Dedifferentiated amniotic fluid mesenchymal stem cell (primary cell): ENCODE results near the gene CCDC187.

Experiments used
- DNase-seq: peaks from one replicate; pipeline ENCODE4 v3.0.0-alpha.2; 2016; ENCODE audit errors: extremely low spot score

The CCDC187 gene

DNA sequence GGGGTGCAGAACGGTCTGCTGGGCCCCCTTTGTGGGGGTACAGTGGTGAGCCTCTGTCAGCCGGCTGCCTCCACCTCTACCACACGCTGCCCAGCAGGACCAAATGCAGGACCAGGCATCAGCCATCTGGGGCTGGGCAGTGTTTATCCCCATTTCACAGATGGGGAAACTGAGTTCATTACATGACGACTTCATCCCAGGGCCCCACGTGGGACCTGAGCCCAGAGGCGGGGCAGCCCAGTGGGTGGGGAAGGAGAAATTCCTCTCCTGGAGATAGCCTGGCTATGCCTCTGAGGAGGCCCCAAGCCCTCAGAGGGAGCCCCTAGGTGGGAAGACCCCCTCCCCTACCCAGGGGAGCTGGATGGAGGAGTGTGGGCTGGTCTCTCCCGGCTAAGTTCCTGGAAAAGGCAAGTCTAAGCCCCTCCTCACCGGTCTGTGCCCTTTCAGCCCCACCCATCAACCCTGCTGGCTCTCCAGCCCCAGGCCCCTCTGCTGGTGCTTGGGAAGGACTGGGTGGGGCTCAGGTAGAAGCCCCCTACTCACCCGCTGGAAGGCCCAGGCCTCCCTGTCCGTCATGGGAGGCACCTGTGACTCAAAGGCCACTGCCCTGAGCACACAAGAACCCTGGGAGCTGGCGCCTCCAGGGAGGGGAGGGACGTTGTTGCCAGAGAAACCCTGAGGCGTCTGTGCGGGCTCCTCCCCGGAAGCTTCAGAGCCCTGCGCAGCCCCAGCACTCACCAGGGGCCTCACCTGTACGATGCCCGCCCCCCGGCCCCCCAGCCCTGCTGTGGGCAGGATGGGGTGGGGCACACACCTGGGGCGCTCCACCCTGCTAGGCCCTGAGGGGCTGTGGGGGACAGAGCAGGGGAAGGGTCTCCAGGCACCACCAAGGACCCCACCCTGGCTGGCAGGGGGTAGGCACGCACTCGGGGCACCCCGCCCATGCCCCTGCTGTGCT, 7.4 kb upstream of the CCDC187 start:
- no peak for DNase-seq

DNA sequence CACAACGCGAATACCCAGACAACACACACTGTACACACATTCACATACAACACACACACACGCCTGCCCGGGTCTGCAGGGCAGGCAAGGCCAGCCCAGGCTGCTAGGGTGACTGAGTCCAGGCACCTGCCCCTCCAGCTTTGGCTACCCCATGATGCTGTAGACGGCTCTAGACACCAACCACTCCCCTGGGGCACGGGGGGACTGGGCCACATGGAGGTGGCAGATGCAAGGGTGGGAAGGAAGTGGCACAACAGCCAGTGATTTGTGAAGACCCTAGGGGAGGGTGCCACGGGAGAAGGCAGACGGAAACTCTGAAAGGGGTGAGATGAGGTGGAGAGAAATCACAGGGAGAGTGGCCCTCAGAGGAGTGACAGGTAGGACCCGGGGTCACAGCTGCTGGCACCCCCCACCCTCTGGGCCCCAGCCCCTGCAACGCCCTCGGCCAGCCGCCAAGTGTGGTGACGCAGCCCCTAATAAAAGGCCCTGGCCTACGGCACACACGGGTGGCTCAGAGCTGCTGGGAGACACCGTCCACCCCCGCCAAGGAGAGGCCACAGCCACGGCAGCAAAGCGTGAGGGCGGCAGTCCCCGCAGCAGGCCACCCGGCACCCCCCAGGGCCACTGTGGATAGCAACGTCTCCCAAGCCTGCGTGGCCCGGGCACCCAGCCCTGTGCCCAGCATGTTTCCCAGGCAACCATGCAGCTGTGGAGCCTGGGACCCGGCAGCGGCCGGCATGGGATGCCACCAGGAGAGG, 6.6 kb upstream of the CCDC187 start:
- DNase-seq = no peak

DNA sequence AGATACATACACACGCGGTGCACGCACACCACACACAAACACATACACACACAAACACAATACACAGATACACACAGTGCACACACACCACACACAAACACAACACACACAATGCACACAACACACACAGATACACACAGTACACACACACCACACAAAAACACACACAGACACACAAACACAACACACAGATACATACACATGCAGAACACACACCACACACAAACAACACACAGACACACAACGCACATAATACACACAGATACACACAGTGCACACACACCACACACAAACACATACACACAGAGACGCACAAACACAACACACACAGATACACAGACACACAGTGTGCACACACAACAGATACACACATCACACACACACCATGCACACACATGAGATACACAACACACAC, 5.9 kb upstream of the CCDC187 start:
- DNase-seq = no peak

DNA sequence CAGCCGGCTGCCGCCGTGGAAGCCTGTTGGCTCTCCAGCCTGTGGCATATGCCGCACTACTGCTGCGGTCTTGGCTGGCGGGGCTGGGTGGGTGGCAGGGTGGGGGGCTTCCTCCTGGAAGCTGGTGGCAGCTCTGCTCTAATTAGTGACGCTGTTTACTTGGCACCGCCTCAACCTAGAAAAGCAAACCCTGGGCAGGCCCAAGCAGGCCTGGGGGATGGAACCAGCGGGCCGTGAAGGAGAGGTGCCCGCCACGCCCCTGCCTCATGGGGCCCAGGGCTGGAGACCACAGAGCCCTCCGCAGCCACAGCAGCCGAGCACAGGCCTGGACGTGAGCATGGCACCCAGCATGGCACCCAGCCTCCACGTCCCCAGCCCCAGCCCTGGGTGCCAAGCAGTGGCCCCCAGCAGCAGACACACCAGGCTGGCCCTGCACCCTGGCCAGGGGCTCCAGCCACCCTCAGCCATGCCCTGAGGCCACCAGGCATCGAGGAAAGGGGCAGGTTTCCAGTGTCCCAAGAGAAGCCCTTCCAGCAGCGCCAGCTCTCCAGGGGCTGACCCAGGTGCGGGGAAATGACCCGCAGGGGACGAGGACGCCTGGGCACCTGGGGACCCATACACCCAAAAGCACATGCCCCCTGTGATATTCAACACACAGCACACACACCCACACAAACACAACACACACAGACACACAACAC, 5.4 kb upstream of the CCDC187 start:
- no peak for DNase-seq

DNA sequence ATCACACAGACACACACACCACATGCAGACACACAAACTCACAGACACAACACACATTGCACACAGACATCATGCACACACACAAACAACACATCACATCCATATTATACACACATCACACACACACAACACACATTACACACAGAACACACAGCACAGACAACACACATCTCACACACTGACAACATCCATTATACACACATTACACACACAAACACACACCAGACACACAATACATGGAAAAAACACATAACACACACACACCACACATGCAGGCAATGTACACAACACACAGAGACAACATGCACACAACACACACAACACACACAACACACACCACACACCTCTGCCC, 4.8 kb upstream of the CCDC187 start:
- DNase-seq = no peak

DNA sequence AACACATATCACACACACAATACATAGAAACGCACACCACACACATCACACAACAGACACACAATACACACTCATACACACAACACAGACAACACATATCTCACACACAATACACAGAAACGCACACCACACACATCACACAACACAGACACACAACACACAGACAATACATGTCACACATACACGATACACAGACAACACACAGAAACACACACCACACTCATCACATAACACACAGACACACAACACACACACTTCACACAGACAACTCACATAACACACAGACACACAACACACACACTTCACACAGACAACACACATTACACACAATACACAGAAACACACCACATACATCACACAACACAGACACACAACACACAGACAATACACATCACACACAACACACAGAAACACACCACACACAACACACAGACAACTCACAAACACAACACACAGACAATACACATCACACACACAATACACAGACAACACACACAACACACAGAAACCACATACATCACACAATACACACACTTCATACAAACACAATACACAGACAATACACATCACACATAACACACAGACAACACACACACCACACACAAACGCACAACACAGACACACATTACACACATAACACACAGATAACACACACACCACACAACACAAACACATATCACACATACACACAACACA, 4.3 kb upstream of the CCDC187 start:
- DNase-seq = no peak

DNA sequence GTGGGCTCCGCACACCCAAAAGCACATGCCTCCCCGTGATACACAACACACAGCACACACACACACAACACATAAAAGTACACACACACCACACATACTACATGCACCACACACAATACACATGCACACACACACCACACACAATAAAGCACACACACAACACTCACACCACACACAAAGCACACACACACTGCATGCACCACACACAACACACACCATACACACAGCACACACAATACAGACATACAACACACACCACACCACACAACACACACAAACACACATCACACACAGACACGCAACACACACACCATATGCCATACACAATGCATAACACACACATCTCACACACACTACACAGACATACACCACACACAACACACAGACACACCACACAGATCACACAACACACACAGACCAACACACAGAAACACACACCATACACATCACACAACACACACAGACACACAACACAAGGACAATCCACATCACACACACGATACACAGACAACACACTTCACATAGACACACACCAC, 3.4 kb upstream of the CCDC187 start:
- no peak for DNase-seq

DNA sequence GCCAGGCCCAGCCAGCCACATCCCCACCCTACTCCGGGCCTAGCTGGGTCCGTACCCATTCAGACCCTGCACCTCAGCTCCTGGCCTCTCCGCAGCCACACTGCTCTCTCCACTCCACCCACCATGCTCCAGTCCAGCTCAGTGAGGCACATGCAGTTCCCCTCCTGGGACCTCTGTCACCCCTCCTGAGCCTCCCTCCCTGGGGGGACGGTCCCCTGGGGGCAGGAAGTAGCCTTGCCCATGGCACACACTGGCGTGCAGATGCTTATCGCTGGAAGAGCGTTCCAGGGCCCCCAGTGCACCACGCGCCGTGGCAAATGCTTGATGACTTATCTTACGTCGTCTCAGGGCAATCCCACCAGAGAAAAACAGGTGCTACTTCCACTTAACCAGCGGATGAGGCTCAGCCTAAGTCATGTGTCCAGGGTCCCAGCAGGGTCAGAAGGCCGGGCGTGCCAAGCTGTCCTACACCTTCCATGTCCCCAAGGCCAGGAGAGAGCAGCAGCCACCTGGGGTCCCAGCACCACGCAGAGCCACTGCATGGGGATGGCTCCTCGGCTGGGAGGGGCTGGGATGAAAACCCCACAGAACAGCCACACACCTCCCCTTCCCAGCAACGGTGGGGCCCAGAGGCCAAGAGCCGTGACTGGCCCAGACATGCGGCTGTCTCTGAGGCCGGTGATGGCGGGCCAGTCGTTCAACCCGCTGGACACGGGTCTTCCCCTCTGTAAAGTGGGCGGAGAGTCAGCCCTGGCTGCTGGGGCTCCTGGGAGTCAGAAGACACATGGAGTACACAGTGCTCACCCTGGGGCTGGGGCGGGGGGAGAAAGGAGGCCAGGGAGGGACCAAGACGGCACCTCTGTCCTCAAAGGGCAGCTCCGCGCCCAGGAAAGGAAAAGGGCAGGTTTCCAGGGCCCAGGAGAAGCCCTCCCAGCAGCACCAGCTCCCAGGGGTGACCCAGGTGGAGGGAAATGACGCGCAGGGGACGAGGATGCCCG, 2.6 kb upstream of the CCDC187 start:
- no peak for DNase-seq

DNA sequence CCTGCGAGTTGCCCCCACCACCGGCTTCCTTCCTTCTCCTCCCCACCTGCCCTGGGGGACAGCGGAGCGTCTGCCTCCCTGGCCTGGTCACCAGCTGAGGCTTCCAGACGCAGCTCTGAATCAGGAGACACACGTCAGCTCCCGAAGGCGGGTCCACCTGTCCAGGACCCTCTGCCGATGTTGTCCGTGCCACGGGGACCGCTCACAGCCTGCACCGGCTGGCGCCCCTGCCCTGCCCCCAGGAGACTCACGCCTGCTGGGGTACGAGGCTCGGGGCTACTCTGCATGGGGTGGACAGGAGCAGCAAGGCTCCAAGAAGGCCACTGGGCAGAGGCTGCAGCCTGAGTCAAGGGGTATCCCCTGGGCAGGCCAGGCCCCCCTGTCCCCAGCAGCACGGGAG, 1.9 kb upstream of the CCDC187 start:
- no peak for DNase-seq

DNA sequence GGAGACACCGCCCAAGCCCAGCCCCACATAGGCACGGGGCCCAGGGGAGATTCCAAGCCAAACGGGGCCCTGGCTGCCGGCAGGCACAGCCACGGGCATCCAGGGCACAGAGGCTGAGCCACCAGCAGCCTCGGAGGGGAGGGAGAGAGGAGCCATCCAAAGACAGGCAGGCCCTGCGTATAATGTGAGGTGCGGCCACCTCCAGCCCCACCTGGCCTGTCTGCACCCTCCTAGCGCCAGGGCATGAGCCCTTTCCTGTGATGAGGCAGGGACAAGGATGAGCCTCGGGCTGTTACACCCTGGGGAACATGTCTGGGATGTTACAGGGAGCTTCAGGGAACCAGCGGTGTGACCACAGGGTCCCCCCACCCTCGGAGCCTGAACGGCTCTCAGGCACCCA, 1.1 kb upstream of the CCDC187 start:
- no peak for DNase-seq

DNA sequence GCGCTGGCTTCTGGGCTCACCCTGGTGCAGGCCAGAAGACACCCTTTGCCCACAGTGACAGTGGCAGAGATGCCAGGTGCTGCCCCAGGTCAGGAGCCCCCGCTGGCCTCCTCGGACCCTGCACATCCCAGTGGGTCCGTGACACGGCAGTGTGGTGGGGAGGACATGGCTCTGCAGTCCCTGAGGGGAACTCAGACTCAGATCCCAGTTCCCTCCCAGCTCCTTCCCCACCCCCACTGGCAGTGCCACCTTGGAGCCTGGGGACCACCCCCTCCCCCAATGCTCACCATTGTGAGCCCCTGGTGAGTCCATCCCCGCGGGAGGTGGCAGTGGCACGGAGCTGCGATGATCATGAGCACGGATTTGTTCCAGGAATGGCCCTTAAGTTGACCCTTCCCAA, 562 bp upstream of the CCDC187 start:
- DNase-seq = no peak

DNA sequence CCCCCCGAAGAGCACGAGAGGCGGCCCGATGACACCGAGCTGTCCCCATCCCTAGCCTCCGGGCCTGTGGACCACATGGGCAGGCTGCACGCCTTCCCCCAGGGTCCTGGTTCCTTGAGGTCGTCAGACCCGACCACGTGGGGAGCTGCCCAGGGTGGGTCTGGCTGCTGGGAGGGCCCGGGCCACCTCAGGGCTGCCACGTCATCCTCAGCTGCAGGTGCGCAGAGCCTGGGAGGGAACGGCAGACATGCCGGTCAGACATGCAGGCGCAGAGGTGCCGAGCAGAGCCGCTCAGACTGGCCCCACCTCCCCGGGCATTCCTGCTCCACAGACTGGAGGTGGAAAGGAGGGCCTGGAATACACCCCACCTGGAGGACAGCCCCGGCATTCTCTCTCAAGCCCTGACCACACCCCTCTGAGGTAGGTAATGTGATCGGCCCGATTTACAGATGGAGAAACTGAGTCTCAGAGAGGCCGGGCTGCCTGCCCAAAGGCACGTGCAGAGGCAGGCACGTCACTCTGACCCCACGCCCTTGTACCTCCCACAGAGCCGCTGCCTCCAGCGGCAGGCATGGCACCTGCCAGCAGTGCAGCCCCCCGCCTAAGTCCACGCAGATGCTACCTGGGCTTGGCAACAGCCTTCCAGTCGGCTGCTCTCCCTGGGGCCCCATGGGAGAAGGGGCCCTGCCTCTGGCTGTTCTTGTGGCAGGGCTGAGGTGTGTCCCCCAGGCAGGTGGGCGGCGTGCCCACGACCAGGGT, 649 bp downstream of the CCDC187 start:
- no peak for DNase-seq

DNA sequence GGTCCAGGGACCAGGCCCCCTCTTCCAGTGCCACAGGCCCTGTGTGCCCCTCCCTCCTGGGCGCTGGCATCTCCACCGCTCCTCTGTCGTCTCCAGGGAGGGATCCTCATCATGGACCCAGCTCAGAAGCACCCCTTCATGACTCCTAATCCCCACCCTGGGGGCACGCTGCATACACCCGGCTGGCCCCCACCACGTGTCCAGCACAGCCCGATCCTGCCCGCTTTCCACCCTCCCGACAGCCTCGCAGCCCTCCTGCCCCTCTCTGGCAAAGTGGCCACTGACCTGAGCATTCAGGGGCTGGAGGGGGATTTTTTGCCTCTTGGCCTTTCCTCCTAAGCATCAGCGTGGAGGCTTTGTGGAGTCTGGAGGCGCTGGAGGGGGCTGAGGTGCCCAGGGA, 1.4 kb downstream of the CCDC187 start:
- DNase-seq = no peak

DNA sequence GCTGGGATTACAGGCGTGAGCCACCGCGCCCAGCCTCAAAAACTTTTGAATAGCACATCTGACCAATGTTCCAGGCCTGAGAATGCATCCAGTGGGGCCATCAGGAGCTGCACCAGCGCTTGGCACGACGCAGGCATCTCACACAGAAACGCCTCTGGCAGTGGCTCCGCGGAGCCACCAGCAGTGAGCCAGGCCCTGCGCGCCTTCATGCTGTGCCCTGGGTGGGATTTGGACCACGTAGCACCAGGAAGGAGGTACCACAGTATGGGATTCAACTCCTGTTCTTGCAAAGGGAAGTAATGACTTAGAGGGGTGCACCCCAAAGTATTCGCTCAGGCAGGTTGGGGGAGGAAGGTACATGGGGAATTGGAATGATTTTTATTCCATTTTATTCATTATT, 3.0 kb downstream of the CCDC187 start:
- no peak for DNase-seq

DNA sequence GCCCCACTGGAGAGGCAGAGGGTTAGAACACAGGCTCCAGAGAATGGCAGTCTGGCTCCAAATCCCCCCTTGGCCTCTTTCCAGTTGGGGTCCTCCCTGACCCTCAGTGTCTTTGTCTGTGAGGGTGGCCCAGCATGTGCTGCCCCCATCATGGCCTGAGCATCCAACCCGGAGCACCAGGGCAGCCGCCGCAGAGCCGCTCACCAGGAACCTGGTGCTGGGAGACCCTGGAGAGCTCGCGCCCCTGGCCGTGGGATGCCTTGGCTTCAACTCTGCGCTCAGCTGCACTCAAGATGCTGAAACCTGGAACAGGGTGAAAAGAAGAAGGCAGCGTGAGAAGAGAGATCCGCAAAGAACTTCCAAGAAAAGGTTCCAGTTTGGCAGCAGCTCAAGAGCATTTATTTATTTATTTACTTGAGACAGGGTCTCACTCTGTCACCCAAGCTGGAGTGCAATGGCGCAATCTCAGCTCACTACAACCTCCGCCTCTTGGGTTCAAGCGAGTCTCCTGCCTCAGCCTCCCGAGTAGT, 3.8 kb downstream of the CCDC187 start:
- DNase-seq = no peak

DNA sequence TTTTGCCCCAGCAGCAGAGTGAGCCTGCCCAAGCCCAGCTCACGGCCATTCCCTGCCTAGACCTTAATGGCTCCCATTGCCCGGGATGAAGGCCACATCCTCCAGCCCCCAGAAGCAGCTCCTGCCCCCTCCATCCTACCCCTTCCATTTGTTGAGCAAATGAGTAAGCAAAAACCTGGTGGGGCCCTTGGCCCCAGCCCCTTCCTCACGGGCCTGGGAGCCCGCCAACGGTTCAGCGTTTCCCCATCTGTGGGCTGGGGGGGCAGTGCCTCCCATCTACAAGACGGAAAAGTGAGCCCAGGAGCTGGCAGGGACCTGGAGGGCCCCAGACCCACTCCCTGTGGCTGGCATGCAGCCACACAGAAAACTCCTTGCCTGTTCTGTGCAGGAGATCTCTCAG, 4.4 kb downstream of the CCDC187 start:
- DNase-seq = no peak

DNA sequence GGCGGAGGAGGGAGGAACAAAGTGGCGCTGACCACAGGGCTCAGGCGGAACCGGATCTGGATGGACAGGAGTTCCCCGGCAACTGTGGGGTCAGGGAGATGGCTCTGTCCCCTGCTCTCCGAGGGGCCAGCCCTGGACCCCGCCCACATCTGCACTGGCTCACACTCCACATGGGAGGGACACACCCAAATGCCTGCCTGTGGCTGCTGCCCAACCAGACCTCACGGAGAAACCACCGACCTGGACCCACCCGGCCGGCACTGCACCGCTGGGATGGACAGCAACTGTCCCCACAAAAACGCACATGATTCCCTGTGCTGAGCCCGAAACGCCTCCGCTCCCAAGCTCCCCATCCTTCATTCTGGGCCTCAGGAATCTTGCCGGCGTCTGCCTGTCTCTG, 4.8 kb downstream of the CCDC187 start:
- no peak for DNase-seq

DNA sequence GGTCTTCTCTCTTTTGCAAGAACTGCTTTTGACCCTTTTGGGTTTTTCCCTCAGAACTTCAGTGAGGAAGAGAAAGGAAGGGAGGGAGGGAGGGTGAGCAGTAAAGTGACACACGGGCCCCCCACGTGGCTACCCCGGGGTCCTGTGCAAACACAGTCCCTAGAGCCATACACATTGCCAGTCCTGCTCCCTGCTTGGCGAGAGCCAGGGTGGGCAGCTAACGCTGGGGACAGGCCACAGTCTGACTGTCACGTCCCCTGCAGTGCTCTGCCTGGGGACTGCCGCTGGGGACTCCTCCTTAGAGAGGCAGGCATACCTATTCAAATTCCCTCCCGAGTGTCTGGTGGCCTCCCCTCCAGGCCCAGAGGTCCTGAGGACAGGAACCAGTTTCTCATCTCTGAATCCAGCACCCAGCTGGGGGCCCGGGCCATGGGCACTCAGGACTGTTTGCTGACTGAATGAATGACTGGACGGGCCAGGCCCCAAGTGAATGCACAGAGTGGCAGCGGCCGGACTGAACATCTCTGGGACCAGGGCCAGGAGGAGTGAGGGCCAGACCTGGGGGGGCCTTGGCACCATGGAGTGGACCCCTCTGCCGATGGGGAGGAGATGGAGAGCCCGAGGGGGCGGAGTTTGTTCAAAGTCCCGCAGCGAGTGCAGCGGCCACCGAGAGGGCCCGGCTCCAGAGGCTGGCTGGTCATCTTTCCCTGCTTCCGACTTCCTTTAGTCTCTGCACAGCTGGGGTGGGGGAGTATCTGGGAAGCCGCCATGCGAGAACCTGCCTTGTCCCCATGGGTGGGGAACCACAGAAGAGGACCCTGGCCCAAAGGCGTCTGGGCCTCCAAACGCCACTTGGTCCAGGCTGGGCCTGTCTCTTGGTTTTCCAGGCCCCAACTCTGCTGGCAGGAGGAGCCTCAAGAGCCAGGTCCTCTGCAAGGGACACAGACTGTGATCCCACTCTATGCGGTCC, 5.8 kb downstream of the CCDC187 start:
- no peak for DNase-seq
